Measurements from ENCODE around the gene TKTL1.

DNA sequence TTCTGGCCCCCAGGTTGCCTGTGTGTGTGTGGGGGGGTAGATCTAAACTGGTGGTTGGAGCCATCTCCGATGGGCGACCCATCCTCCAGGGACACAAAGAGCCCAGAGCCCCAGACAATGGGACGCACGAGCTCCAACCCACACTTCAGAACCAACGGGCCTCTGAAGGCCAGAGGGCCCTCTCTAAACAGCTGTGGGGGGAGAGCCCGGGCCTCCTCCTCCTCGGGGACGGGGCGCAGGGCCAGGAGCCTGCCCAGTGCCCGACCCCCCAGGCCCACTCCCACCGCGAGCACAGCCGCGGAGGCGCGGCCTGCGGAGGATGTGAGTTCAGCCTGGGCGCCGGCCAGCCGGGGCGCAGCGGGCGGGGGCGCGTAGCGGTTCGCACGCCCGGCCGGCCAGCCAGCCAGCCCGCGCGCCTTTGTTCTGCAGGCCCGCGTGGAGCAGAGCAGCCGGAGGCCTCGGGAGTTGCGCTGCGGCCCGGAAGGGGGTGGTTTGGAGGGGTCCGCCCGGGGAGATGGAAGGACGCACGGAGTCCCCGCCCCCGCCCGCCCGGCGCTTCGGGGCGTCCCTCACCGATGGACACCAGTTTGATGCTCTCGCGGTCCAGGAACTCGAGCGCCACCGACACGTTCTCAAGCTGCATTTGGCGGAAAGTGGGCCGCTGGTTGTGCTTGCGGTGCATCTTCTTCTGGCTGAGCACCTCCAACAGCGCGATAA lies 74.9 kb downstream of the TKTL1 start:
- TF ChIP-seq, protein P1, sequence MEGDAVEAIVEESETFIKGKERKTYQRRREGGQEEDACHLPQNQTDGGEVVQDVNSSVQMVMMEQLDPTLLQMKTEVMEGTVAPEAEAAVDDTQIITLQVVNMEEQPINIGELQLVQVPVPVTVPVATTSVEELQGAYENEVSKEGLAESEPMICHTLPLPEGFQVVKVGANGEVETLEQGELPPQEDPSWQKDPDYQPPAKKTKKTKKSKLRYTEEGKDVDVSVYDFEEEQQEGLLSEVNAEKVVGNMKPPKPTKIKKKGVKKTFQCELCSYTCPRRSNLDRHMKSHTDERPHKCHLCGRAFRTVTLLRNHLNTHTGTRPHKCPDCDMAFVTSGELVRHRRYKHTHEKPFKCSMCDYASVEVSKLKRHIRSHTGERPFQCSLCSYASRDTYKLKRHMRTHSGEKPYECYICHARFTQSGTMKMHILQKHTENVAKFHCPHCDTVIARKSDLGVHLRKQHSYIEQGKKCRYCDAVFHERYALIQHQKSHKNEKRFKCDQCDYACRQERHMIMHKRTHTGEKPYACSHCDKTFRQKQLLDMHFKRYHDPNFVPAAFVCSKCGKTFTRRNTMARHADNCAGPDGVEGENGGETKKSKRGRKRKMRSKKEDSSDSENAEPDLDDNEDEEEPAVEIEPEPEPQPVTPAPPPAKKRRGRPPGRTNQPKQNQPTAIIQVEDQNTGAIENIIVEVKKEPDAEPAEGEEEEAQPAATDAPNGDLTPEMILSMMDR (IDR thresholded peaks at IDR 0.05): no peak
- TF ChIP-seq POLR2A (IDR thresholded peaks at IDR 0.05): no peak

All from right lobe of liver (tissue), 4 donors.